GM19351 (cell line): Measurements from ENCODE around the gene ANKS1B.
"Not testable (repeated sequence)": the region's sequence is repeated elsewhere in the genome, so short reads cannot be mapped to it uniquely, and the experiment has no call there.

Experiments
- ATAC-seq: cut with Tn5 transposase; IDR thresholded peaks from one replicate; pipeline ENCODE4 v1.9.1; 2021; ENCODE audit warnings: mild to moderate bottlenecking, moderate library complexity; ENCODE audit not compliant: unreplicated experiment

The ANKS1B gene

GRCh38 chr12:99389751-99390150, 595.0 kb downstream of the ANKS1B start:
- no peak for ATAC-seq

DNA sequence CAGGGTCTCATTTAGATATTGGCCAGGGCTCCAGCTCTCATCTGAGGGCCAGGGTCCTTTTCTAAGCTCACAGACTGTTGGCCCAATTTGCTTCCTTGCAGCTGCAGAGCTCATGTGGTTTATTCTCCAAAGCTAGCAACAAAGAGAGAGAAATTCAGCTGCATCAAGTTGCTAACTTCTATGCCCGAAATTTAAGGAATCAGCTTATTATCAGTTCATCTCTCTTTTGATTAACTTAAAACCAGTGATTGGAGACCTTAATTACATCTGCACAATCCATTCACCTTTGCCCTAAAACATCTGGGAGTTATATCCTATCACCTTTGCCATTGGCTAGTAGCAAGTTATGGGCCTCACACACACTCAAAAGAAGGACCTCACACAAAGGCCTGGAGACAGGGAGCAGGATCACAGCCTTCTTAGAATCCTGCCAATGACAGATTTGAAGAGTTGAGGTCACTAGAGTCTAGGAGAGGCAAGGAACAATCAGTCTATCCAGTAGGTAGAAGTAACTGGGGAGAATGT, 596.0 kb downstream of the ANKS1B start:
- no peak for ATAC-seq

DNA sequence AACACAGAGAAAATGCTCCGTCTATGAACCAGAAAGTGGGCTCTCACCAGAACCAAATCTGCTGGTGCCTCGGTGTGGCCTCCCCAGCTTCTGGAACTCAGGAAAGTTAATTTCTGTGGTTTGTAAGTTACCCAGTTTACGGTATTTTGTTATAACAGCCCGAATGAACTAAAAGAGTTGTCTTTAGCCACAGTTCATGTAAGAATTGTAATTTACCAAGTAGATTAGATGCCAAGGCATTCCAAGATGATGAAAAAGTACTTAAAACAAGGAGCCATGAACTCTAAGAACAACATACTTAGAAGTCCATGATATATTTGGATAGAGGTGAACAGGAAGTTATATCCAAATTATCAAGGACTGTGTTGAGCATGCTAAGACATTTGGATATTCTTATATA, 597.1 kb downstream of the ANKS1B start:
- no peak for ATAC-seq

DNA sequence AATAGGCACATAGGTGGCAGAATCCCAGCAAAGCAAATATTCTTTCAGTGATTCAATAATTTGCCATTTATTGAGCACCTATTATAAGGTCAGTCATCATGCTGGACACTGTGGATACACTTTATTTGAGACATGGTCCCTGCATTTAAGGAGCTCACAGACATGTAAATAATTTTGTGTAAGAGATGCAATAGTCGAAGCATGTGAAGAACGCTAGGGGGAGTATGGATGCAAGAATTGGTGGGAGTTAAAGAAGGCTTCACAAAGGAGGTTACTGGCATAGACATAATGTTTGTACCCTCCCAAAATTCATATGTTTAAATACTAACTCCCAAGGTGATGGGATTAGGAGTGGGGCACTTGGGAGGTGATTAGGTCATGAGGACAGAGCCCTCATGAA, 597.8 kb downstream of the ANKS1B start:
- ATAC-seq: no peak

DNA sequence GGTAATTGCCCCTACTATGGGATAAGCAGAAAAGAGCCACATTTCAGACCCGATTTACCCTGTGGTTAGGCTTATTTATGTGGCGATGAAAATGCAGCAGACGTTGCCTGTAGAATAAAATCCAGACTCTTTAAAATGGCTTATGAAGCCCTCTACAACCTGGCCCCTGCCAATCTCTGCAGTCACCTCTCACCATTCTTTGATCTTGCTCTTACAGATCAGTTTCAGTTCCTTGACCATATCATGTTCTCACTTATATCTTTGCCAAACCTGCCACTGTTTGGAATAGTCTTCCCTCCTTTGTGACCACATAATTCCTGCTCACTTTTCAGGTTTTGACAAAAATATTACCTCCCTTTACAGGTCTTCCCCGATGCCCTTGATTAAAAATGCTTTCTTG, 601.5 kb downstream of the ANKS1B start:
- ATAC-seq: peak; percentile 44

DNA sequence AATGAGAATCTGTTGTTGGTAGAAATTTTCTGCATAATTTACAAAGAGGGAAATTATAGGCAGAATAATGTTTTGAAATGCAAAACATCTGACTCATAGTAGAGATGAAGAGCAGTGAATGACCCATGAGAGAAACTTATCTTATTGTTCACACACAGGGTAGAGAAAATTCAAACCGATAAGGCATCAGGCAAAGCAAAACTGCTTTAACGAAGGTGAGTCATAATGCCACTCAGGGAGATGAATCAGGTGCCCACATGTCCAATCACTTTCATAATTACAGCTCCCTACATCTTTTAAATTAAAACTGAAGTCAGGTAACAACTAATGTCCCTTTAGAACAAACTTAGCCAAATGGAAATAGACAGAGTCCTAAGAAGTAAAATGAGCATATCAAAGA, 602.7 kb downstream of the ANKS1B start:
- ATAC-seq: peak; percentile 88

GRCh38 chr12:99380701-99381100, 604.0 kb downstream of the ANKS1B start:
- ATAC-seq: no peak

GRCh38 chr12:99374023-99374422, 610.7 kb downstream of the ANKS1B start:
- no peak for ATAC-seq

DNA sequence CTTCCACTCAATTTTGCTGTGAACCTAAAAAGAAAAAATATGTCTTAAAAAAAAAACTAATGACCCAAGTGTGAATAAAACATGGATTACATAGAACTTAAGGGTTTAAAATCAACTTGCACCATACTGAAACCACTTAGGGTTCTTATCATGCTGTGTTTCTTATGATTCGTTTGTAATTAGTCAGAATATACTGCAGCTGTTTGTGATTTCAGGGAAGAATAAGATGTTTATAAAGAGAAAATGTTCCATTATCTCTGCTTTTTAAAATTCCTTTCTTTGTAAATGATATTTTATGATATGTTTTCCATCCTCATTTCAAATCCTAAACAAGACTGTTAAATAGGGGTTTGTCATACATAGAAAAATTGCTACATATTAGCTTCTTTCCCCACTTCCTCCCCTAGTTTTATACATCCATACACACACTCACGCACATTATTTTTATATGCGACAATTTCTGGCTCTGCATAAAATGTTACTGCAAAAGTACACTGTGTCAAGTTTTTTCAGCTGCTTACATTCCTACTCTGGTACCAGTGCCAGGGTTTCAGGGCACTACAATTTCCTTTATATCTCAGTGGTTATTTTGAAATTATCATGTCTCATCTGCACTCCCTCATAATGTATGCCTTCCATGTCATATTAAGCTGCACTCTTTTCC, 612.3 kb downstream of the ANKS1B start:
- no peak for ATAC-seq

- no peak for ATAC-seq
Observed at GRCh38 chr12:99370421-99371138, 614.2 kb downstream of the ANKS1B start.

DNA sequence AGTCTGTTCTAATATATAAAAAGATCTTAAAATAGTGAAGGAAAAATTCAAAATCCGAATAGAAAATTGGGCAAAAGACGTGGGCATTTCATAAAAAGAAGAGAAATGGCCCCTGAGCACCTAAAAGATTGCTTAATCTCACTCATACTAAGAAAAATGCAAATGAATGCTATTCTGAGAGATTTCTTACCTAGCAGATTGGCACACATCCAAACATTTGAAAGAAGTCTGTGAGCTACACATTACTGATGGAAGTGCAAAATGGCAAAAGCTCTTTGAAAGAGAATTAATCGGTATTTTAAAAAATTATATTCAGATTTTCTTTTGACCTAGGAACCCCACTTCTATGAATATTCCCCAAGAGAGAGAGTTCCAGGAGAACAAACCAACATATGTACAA, 617.6 kb downstream of the ANKS1B start:
- ATAC-seq: no peak

GRCh38 chr12:99352269-99352668, 632.5 kb downstream of the ANKS1B start:
- no peak for ATAC-seq

DNA sequence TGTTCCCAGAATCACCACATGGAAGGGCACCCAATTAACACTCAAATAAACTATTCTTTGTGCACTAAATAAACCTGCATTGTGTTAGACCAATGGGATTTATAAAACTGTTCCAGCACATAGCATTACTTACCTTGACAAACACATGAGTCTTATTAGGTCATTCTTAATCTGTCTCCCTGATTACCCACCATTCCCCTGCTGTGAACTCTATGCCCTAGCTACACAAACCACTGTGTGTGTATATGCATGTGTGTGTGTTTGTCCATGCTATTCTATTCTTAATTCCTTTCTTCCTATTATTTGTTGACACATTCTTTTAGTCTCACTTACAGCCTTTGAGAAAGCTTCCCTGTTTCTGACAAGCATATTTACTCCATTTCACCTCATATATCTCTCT, 640.8 kb downstream of the ANKS1B start:
- no peak for ATAC-seq

DNA sequence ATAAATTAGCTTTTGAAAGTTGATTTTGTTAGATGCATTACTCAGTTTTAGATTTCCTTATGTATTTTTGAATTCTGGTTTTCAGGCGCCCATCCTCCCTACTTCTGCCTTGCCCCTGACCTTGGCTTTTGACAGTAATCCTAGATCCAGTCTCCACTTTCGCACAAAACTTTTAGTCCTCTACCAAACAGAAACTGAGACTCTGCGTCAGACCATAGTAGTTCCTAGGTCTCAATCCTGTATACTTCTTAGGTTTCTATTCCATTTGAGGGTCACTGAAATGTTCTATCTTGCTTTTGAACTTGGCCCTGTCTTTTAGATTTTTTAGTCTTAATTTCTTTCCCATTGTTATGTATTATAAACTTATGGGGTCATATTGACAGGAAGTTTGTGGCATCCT, 645.1 kb downstream of the ANKS1B start:
- ATAC-seq: no peak

DNA sequence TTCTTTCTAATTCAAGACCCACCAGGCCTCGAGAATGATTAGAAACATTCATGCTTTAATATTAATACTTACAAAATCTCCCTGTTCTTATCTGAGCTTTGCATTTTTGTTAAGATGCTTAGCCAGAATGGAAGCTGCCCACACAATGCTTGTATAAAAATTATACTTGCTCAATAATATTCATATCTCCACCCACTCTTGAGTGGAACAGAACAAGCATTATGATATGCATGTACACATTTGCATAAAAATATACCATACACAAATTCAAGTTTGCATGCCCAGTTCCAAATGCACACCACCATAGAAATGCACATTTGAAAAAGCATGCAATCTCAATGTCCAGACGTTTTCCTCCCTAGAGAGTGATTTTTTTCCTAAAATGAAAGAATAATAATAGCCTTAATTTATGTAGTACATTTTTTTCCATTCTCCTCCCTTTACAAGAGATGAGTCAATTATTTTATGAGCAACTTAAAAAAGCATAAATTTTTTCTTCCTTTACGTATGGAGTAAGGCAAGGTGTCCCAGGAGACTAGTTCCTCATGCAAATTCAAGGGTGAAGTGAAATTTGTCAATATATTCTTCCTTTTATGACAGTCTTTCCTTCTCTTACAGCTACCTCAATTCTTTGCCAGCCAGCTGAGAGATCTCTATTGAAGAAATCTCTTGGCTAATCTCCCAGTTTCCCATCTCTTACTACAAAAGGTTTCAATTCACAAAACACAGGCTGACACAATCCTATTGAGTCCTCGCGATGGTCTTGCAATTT, 650.3 kb downstream of the ANKS1B start:
- ATAC-seq: no peak

DNA sequence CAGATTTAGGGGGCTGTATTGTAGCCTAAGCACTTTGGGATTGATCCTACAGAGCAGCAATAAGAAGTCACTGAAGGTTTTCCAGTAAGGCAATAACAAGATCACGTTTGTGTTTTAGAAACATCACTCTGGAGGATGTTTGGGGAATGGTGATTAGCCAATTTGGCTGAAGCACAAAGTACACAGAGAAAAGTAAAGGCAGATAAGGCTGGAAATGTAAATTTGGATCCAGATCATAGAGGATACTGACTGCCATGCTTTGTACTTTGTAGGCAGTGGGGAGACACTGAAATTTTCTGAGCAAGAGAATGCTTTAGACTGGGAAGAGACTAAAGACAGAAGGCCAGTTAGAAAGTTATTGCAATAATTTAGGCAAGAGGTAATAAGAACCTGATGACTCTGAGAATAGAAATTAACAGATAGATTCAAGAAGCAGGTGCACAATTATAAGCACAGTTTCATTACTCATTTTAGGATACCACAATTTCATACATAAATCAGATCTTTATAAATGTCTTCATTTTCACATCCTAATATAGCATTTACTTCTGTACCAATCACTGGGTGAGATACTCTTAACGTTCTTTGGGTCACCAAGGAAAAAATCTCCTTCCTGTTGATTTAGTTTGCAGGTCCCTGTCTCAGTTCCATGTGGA, 651.7 kb downstream of the ANKS1B start:
- peak; percentile 76 for ATAC-seq

GRCh38 chr12:99330216-99330615, 654.5 kb downstream of the ANKS1B start:
- ATAC-seq: no peak

DNA sequence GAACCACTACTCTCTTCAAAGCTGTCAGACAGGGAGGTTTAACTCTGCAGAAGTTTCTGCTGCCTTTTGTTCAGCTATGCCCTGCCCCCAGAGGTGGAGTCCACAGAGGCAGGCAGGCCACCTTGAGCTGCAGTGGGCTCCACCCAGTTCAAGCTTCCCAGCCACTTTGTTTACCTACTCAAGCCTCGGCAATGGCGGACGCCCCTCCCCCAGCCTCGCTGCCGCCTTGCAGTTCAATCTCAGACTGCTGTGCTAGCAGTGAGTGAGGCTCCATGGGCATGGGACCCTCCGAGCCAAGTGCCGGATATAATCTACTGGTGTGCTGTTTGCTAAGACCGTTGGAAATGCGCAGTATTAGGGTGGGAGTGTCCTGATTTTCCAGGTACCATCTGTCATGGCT, 663.5 kb downstream of the ANKS1B start:
- not testable (repeated sequence) for ATAC-seq

DNA sequence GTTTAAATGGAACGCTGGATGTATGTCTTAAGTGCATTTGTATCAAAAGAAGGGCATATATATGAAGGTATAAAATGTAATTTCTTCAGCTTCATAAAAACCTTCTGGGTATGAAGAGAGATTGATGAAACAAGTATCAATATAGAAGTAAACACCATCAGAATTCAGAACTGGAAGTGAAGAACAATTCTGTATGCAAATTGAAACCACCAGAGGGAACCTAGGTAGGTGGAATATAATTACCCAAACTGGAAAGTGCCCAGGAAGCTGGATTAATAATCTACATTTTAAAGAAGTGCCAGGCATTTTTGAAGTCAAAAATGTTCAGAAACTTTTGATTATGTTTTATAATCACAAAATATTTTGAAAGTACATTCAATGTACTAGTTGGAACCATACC, 673.4 kb downstream of the ANKS1B start:
- ATAC-seq: no peak

DNA sequence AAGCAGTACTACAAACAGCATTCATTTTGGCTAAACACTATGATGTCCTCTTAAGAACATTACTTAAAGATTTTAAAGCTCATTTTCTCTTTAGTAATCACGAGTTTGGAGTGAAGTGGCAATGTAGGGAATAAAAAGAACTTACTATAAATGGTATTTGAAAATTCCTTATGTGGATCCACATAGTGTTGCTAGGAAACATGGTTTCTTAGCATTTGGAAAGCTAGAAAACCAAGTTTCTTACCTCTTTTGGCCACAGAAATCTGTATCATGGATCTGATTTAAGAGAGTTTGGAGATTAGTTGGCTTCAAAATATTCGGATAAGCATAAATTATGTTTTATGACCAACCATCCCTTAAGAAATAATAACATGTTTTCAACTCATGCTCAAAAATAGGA, 674.9 kb downstream of the ANKS1B start:
- ATAC-seq: no peak

- no peak for ATAC-seq
Observed at GRCh38 chr12:99302874-99303273, 681.9 kb downstream of the ANKS1B start.
